Right kidney (tissue), 9 donors: ENCODE measurements around the gene CARD11.
A peak's percentile ranks its signal among the peaks of the same experiment; 100 is the strongest.

Source experiments
- DNase-seq: peaks from one replicate; pipeline ENCODE4 v3.0.0-alpha.2; 2016
- long read RNA-seq, 8 donors: transcript quantifications; one replicate each; lab custom pipeline, GENCODE V29; 2026

Gene CARD11
- long read RNA-seq, donor 1 = 0 reads
- long read RNA-seq, donor 2 = 0 reads
- long read RNA-seq, donor 3 = 0 reads
- long read RNA-seq, donor 4 = 0 reads
- long read RNA-seq, donor 5 = 0 reads
- long read RNA-seq, donor 6 = 0 reads
- long read RNA-seq, donor 7 = 0 reads
- long read RNA-seq, donor 8 = 0 reads

- no peak for DNase-seq
Observed at GRCh38 chr7:3043544-3044371, at the start of gene CARD11. Gene CARD11, minus strand, starts transcription at chr7:3043867. Its CDS starts 85,361 bp downstream, at chr7:2958506.

- DNase-seq = no peak
Observed at GRCh38 chr7:3092468-3092867, 48.8 kb upstream of the CARD11 start.

GRCh38 chr7:3091631-3092030 is 48.0 kb upstream of the CARD11 start:
- no peak for DNase-seq

GRCh38 chr7:3089493-3089892 is 45.8 kb upstream of the CARD11 start:
- DNase-seq = peak; percentile 7

GRCh38 chr7:3087243-3087755 is 43.6 kb upstream of the CARD11 start:
- no peak for DNase-seq

GRCh38 chr7:3083350-3083749 is 39.7 kb upstream of the CARD11 start:
- no peak for DNase-seq

GRCh38 chr7:3082831-3083230 is 39.2 kb upstream of the CARD11 start:
- DNase-seq = no peak

- no peak for DNase-seq
Observed at GRCh38 chr7:3082386-3082785, 38.7 kb upstream of the CARD11 start.

GRCh38 chr7:3080106-3080505 is 36.4 kb upstream of the CARD11 start:
- no peak for DNase-seq

GRCh38 chr7:3078514-3078913 is 34.8 kb upstream of the CARD11 start:
- no peak for DNase-seq

- no peak for DNase-seq
Observed at GRCh38 chr7:3076700-3077099, 33.0 kb upstream of the CARD11 start.

GRCh38 chr7:3076163-3076562 is 32.5 kb upstream of the CARD11 start:
- no peak for DNase-seq

- no peak for DNase-seq
Observed at GRCh38 chr7:3075441-3075840, 31.8 kb upstream of the CARD11 start.

- no peak for DNase-seq
Observed at GRCh38 chr7:3074459-3074821, 30.8 kb upstream of the CARD11 start.

- DNase-seq = no peak
Observed at GRCh38 chr7:3073763-3074458, 30.2 kb upstream of the CARD11 start.

GRCh38 chr7:3070908-3071307 is 27.2 kb upstream of the CARD11 start:
- no peak for DNase-seq

- no peak for DNase-seq
Observed at GRCh38 chr7:3069771-3070449, 26.2 kb upstream of the CARD11 start.

GRCh38 chr7:3068530-3068929 is 24.9 kb upstream of the CARD11 start:
- no peak for DNase-seq

- no peak for DNase-seq
Observed at GRCh38 chr7:3067606-3068380, 24.1 kb upstream of the CARD11 start.

- DNase-seq = no peak
Observed at GRCh38 chr7:3067193-3067592, 23.5 kb upstream of the CARD11 start.

GRCh38 chr7:3066506-3066905 is 22.8 kb upstream of the CARD11 start:
- no peak for DNase-seq

GRCh38 chr7:3065724-3066143 is 22.1 kb upstream of the CARD11 start:
- peak; percentile 14 for DNase-seq
